ENCODE measurements around the gene IFNA17.
"Not testable (repeated sequence)": the region's sequence is repeated elsewhere in the genome, so short reads cannot be mapped to it uniquely, and the experiment has no call there.

The IFNA17 gene

DNA sequence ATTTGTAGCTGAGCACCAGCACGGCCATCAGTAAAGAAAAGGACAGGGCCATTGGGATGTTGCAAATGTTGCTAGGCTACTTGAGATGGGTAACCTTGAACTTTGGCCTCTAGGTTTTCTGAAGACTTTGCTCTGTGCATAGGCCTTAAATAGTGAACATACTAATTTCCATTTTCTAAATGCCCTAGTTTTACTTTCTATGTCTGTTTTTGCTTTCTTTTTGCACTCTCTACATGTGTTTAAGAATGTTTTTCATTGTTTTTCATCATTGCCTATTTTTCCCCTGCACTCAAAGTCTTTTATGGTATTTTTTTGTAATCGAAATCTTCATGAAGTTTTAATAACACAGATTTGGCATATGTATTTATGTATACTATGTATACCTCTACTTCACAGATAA, at the start of gene IFNA17:
Gene IFNA17, minus strand, starts transcription at position 101 of the 400 bp plus-strand sequence. Its CDS starts 49 bp downstream, at position 52.
- no peak for DNase-seq

DNA sequence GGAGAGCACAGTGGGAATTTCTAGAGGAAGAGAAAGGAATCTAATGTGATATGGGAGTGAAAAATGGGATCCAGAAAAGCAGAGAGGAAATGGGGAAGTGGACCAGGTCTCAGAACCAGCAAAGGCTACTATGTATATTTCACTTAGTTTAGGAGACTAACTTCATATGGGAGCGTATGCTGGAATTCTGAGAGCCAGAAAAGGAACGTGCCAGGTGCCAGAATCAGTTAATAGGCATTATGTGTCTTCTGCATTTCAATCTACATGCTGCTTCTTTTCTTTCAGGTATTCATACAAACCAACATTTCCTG, 40.3 kb upstream of the IFNA17 start:
- no peak for DNase-seq

DNA sequence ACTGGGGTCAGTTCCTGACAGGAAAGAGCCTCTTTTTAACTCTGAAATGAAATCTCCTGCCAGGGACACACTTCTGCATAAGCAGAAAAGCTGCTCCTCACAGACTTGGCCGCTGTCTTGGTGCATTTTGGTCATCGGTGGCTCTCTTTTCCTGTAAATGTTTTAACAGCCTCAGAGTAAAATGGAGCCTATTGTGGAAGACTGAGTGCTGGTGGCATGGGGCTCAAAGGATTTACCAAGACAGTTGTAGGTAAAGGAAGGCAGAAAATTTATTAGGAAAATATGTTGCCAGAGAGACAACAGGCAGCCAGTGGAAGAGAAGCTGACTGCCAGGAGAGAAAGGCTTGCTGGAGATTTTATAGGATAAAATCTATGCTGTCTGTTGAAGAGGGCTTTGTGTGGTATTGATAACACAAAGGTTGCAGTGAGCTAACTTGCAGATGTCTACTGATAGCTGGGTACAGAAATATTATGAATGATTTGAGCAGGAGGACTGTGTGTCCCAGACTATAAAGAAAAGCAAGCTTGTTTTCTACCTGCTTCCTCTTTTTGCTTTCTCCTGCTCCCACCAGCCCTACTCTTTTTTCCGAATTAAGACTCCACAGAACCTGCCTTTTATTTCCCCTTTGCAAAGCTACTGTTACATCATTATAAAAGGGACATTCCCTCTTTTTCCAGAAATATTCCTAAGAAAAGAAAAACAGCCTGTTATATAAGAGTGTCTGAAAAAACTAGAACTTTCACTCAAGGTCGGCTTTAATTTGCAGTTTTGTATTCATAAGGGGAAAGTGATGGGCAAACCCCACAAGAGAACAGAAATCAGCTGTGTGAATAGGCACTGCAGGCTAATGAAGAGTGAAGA, 39.7 kb upstream of the IFNA17 start:
- no peak for DNase-seq

DNA sequence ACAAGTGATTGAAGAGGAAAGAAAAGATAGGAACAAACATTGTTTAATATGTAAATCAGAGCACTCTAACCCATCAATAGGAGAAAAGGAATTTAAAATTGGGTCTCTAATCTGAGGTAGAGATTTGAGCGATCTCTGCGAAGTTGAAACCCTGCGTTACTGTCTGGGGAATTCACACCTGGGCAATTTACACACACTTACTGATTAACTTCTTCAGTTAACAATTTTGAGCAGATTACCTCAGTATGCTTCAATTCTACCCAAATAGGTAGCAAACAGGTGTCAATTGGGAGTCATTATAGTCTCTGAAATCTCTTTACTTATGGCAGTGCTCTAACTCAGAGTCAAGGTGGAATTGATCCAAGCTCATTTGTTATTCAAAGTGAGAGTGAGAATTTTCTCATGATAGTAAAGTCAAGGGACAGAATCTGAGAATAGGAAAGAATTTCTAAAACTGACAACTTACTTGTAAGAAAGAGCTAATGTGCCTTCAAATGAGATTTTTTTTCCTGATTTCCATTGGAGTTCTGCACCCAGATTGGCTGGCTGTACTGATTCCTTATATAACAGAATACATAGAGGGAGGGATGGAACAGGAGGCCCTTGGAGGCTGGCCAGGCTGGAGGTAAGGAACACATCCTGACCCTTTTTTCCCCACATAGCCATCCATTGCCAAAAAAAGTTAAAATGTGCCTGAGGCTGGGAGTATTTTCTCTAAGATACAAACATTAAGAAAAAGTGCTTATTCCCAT, 38.9 kb upstream of the IFNA17 start:
- DNase-seq = no peak

DNA sequence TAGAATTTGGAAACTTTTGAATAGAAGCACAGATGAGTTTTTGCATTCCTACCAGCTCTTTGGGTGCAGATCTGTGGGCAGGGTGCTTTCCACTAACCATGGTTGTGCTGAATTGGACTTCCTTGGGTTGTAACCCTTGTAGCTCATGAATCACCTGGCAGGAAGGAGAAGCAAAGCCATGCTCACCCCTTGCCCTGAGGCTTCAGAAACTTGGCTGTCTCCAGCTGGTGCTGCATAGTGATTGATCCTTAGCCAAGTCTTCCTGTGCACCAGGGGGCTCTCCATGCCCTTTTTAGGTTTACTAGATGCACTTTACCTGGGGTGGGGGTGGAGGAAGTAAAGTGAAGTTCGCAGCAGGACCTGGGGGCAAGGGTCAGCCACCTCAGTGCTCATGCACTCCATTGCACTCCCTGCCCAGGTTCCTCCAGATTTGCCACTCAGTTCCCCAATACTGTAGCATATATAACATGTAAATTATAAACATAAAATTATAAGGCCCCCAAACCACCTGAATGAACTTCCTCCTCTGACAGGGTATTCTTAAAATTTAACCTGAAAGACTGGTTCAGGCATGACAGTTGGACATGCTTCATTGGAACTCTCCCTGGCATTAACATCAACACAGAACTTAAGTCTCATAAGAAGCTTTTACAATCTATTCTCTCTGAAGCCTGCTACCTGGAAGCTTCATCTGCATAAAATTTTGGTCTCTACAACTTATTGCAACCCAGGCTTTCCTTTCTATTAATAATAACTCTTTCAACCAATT, 37.6 kb upstream of the IFNA17 start:
- DNase-seq = no peak

DNA sequence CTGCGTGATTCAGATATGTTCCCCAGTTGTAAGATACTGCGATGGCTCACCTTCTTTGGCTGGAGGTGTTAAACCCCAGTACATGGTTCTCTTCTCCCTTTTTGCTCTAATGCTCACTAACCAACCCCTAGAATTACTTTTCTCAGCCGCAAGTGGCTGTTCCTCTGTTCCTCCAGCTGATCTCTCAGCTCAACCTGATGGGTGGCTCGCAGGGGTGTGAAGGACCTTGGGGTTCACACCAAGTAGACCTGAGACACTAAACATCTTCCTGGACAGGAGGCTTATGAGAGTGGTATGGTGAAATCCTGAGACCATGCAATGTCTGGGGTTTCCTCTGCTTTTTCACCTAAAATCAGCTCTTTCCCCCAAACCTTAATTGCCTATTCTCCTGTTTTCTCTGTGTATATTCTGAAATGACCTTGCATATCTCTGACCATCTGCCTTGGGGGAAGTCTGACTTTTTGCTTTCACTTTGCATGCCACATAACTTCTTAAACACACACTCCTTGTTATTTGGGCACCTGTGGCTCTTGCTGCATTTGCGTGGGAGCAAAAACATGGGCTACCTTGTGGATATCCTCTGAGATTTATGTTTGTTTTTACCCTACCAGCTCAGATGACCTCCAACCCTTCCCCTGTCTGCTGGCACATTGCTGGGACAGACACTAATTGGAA, 27.7 kb upstream of the IFNA17 start:
- no peak for DNase-seq

DNA sequence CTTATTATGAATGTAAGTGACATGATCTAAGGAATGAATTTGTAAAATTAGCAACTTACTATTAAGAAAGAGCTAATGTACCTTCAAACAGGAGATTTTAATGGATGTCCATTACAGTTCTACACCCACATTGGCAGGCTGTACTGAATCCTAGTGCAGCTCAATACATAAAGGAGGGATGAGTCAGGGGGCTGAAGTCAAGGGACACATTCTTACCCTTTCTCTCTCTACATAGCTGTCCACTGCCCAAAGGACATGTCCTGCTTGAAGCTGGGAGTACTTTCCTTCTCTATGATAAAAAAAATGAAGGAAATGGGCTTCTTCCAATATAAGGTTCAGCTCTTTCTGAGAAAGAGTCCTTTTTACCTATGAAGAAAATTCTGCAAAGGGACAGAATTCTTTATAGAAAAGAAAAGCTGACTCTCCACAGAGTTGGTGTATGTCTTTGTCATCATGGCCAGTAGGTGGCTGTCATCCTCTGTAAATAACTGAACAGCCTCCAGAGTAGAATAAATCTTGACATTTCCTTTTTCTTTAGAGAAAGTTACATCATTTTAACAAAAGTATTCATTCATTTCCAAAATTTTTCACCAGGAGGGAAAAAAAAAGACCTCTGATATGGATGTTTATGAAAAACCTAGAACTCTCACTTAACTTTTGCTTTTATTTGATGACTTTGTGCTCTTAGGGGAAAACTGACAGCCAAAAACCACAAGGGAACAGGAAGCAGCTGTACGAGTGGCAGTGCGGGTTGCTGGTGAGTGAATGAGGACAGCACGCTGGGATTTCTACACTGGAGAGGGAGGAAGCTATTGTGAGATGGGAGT, 24.9 kb upstream of the IFNA17 start:
- no peak for DNase-seq

DNA sequence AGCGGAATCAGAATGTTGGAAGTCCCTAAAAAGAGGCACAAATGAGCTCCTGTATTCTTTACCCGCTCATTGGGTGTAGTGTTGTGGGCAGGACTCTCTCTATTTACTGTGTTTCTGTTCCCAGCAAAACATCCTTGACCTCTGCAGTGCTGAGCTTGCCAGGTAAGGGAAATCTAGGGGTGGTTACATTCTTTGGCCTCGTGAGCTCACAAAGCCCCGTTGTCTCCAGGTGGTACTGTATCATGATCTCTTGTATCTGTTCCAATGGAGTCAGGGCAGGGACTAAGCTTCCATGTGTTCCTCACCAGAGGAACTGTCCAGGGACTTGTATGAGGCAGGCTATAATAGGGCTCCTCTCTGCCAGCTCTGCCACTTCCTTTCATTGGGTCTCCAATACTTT, 23.6 kb upstream of the IFNA17 start:
- DNase-seq = no peak

DNA sequence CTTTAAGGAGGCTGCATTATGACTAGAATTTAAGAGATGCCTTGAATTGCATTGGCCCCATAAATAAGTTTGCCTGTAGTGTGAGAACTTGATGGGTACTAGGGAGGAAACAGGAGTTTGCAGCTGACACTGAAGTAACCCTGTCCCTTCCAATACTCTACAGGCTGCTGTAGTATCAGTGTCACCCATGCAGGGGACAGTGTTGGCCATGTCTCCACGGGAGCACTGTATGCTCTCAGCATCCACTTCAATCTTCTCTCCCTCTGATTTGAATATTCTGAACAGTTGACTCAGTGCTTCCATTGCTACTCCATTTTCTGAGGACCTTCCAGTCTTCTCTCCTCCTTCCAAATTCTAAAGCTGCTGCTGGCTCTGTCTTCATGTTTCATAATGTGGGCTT, 23.2 kb upstream of the IFNA17 start:
- no peak for DNase-seq

DNA sequence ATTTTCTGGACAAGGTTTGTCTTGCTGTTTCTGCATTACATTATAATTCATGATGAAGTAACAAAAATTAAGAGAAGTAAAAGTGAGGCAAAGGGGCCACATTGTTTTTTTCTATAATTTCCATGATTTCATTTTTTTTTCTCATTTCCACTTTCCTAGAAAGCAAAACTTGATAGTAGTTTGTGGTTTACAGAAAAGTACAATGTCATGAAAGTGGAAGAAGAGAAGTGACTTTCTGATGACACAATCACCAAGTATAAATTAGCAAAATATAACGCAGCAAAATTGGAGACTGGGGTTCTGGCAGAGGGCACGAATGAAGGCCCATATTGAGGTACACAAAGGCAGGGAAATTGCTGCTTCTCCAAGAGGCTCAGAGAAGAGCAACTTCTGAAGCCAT, 16.8 kb upstream of the IFNA17 start:
- no peak for DNase-seq

DNA sequence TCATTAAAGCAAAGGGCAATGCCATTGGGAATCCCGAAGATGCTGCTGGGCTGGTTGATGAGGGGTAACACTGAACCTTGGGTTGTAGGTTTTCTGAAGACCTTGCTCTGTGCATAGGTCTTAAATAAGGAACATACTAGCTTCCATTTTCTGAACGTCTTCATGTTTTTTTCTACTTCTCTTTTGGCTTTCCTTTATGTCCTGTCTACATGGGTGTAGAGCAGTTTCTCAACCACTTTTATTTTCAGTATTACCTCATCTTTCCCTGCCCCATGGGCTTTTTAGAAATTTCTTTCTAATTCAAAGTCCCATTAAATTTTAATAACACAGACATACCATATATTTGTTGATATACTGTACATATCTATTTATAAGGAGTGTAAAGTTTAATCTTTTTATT, 11.9 kb upstream of the IFNA17 start, which contains the start of gene IFNA14:
Gene IFNA14, minus strand, starts transcription at position 95 of the 400 bp plus-strand sequence. Its CDS starts 70 bp downstream, at position 25.
- no peak for DNase-seq

DNA sequence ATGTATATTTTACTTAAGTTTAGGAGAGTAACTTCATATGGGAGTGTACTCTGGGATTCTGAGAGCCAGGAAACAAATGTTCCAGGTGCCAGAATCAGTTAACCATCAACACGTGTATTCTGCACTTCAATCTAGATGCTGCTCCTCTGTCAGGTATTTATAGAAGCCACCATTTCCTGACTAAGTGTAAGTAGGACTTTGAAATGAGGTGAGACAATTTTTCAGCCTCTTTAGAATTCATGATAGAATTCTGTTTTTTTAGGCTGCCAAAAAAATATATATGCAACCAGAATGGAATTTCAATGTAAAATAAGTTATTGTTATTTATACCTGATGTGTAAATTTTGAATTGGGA, 8.3 kb upstream of the IFNA17 start:
- DNase-seq = not testable (repeated sequence)

DNA sequence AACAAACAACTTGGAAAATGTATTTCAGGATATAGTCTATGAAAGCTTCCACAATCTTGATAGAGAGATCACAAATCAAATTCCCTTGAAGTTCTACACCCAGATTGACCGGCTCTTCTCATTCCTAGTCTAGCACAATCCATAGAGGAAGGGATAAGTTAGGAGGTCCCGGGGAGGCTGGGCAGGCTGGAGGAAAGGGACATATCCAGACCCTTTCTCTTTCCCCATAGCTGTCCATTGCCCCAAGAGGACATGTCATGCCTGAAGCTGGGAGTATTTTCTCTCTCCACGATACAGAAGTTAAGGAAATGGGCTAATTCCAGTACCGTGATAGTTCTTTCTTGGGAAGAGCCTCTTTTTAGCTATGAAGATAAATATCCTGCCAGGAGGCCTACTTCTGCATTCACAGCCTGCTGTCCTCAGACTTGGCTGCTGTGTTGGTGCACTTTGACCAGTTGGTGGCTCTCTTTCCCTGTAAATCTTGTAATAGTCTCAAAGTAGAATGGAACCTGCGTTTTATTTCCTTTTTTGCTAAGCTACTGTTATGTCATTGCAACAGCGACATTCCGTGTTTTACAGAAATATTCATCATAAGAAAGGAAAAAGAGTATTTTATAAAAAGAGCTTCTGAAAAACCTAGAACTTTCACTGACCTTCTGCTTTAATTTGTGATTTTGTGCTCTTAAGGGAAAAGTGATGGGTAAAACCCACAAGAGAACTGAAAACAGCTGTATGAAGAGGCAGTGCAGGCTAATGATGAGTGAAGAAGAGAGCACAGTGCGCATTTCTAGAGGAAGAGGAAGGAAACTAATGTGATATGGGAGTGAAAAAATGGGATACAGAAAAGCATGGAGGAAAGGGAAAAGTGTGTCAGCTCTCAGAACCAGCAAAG, 7.7 kb upstream of the IFNA17 start:
- DNase-seq = not testable (repeated sequence)

DNA sequence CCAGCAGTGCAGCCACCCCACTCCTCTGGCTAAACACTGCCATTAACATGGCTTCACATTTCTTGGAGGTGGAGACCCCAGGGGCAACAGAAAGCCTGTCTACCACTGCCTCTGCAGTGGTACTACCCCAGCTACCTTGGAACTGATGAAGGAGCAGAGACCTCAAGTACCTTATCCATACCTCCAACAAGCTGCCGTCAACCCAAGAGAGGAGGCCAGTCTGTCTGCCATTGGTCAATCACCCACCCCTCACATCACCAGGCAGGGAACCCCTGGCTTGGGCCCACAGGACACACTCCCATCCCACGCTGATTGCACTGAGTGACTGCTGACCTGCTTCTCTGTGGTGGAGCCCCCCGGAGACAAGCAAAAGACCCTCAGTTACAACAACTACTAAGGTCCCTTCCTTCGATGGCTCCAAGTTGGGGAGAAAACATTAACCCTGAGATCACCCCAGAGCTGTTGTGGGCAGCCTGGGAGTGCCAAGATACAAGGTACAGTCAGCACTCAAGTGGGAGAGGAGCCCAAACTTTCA, 6.2 kb upstream of the IFNA17 start:
- DNase-seq = no peak

DNA sequence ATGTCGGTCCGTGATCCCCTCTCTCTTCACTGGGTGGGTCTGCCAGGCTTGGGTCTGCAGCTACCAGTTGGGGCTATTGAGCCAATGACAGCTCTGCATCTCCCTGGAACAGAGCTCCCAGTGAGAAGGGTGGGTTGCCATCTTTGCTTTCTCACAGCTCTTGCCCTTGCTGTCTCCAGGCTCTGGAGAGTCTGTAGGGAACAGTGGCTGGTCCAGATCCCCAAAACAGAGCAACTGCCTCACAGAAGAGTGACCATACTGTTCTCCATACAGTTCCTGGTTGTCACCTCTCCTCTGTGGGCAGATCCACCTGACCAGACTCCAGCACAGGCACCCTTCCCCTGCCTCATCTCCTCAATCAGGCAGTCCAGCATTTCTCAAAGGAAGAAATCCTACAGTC, 5.2 kb upstream of the IFNA17 start:
- no peak for DNase-seq

DNA sequence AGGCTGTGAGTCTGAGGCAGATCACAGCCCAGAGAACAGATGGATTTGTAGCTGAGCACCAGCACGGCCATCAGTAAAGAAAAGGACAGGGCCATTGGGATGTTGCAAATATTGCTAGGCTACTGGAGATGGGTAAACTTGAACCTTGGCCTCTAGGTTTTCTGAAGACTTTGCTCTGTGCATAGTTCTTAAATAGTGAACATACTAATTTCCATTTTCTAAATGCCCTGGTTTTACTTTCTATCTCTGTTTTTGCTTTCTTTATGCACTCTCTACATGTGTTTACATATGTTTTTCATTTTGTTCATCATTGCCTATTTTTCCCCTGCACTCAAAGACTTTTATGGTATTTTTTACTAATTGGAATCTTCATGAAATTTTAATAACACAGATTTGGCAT, 10.8 kb downstream of the IFNA17 start, which contains the start of gene IFNA16:
Gene IFNA16, minus strand, starts transcription at position 101 of the 400 bp plus-strand sequence. Its CDS starts 6 bp downstream, at position 95.
- not testable (repeated sequence) for DNase-seq

DNA sequence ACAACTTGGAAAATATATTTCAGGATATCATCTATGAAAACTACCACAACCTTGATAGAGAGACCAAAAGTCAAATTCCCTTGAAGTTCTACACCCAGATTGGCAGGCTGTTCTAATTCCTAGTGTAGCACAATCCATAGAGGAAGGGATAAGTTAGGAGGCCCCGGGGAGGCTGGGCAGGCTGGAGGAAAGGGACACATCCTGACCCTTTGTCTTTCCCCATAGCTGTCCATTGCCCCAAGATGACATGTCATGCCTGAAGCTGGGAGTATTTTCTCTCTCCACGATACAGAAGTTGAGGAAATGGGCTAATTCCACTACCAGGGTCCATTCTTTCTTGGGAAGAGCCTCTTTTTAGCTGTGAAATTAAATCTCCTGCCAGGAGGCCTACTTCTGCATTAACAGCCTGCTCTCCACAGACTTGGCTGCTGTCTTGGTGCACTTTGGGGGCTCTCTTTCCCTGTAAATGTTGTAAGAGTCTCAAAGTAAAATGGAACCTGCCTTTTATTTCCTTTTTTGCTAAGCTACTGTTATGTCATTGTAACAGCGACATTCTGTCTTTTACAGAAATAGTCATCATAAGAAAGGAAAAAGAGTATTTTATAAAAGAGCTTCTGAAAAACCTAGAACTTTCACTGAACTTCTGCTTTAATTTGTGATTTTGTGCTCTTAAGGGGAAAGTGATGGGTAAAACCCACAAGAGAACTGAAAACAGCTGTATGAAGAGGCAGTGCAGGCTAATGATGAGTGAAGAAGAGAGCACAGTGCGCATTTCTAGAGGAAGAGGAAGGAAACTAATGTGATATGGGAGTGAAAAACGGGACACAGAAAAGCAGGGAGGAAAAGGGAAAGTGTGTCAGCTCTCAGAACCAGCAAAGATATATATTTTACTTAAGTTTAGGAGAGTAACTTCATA, 14.4 kb downstream of the IFNA17 start:
- DNase-seq = not testable (repeated sequence)

DNA sequence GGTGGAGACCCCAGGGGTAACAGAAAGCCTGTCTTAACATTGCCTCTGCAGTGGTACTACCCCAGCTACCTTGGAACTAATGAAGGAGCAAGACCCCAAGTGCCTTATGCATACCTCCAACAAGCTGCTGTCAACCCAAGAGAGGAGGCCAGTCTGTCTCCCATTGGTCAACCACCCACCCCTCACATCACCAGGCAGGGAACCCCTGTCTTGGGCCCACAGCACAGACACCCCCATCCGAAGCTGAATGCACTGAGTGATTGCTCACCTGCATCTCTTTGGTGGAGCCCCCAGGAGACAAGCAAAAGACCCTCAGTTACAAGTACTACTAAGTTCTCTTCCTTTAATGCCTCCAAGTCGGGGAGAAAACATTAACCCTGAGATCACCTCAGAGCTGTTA, 15.9 kb downstream of the IFNA17 start:
- DNase-seq = not testable (repeated sequence)

DNA sequence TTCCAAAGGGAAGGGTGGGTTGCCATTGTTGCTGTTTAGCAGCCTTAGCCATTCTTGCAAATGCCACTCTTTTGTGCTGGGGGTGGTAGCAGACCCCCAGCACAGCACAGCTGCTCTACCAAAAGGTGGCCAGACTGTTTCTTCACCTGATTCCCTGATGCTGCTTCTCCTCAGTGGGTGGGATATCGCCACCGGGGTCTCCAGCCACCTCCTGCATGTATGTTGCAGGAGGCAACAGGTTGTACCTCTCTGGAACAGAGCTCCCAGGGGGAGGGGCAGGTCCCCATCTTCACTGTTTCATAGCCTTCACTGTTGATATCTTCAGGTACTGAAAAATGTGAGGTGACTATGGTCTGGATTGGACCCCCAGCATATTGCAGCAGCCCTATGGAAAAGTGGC, 17.2 kb downstream of the IFNA17 start:
- not testable (repeated sequence) for DNase-seq
